IMR-90 (cell line): Measurements from ENCODE around the gene KYNU. TPM values are rescaled to one million over a fixed set of nuclear protein-coding genes. Genes with fewer than 3 reads are reported as not detected.

Source experiments
- ATAC-seq: fragments of 200-7000 bp; cut with Tn5 transposase; 2 replicates; pipeline ENCODE4 v1.9.1; 2020; ENCODE audit warnings: low read depth, mild to moderate bottlenecking, moderate library complexity
- BruUV-seq: library from RNA; stranded (reverse); fragments of 400-500 nt; replicated peaks from 2 replicates; lab custom pipeline; 2021; lab: Mats Ljungman, UMichigan
- CTCF ChIA-PET: fragments of 300-600 bp; formaldehyde crosslinking; extraction: SDS; loops from one replicate; lab custom pipeline; 2021; ENCODE audit warnings: antibody characterized with exemption; lab: Yijun Ruan, JAX
- POLR2A ChIA-PET: fragments of 300-600 bp; sonication (Branson Sonifier 250); formaldehyde crosslinking; loops from one replicate; lab custom pipeline; 2022; ENCODE audit warnings: antibody characterized with exemption; ENCODE audit not compliant: unreplicated experiment; lab: Charles Lee
- DNase-seq: peaks from one replicate; pipeline ENCODE4 v3.0.0; 2013
- H2AFZ ChIP-seq: replicated peaks from 2 replicates; pipeline ENCODE3; 2013; ENCODE audit warnings: low read length, mild to moderate bottlenecking; ENCODE audit not compliant: poor library complexity
- H2AK5ac ChIP-seq: 2 replicates; pipeline ENCODE4 v1.6.1; 2013; ENCODE audit warnings: low read depth, low read length, inconsistent platforms
- H2AK9ac ChIP-seq: replicated peaks from 2 replicates; pipeline ENCODE3; 2013; ENCODE audit warnings: mild to moderate bottlenecking, low read depth, low read length, moderate library complexity; ENCODE audit not compliant: poor library complexity
- H2BK120ac ChIP-seq: 2 replicates; pipeline ENCODE4 v1.6.1; 2013; ENCODE audit warnings: low read depth, low read length, inconsistent platforms
- H2BK15ac ChIP-seq: 3 replicates; pipeline ENCODE4 v1.6.1; 2013; ENCODE audit warnings: low read depth, low read length, inconsistent platforms
- H2BK20ac ChIP-seq: 2 replicates; pipeline ENCODE4 v1.6.1; 2013; ENCODE audit warnings: low read depth, mild to moderate bottlenecking, inconsistent platforms, low read length, moderate library complexity
- H2BK5ac ChIP-seq: 2 replicates; pipeline ENCODE4 v1.6.1; 2013; ENCODE audit warnings: mild to moderate bottlenecking, low read depth, low read length, inconsistent platforms; ENCODE audit not compliant: poor library complexity, severe bottlenecking
- H3K14ac ChIP-seq: replicated peaks from 2 replicates; pipeline ENCODE4 v1.6.1; 2013; ENCODE audit warnings: low read depth, low read length, inconsistent platforms
- H3K18ac ChIP-seq: 2 replicates; pipeline ENCODE4 v1.6.1; 2013; ENCODE audit warnings: low read depth, low read length, control low read depth
- H3K23ac ChIP-seq: 2 replicates; pipeline ENCODE4 v1.6.1; 2013; ENCODE audit warnings: low read depth, low read length, inconsistent platforms
- H3K27ac ChIP-seq: 2 replicates; pipeline ENCODE4 v1.5.1; 2013; ENCODE audit warnings: mild to moderate bottlenecking, control low read depth, low read length; ENCODE audit not compliant: insufficient read depth
- H3K27me3 ChIP-seq: 2 replicates; pipeline ENCODE4 v1.6.1; 2013; ENCODE audit warnings: low read length; ENCODE audit not compliant: control insufficient read depth, insufficient read depth
- H3K36me3 ChIP-seq: 2 replicates; pipeline ENCODE4 v1.6.1; 2013; ENCODE audit warnings: low read length, mixed read lengths; ENCODE audit not compliant: control insufficient read depth, insufficient read depth
- H3K4ac ChIP-seq: 2 replicates; pipeline ENCODE4 v1.6.1; 2013; ENCODE audit warnings: low read depth, low read length, inconsistent platforms
- H3K4me1 ChIP-seq: 2 replicates; pipeline ENCODE4 v1.6.1; 2013; ENCODE audit warnings: low read length, mixed read lengths; ENCODE audit not compliant: control insufficient read depth, insufficient read depth
- H3K4me2 ChIP-seq: 2 replicates; pipeline ENCODE4 v1.6.1; 2013; ENCODE audit warnings: low read depth, mild to moderate bottlenecking, control low read depth, low read length, moderate library complexity
- H3K4me3 ChIP-seq: 2 replicates; pipeline ENCODE4 v1.5.1; 2013; ENCODE audit warnings: low read depth, mild to moderate bottlenecking, control low read depth, low read length, moderate library complexity; ENCODE audit not compliant: insufficient read depth
- H3K56ac ChIP-seq: 2 replicates; pipeline ENCODE4 v1.6.1; 2013; ENCODE audit warnings: low read length, inconsistent platforms; ENCODE audit not compliant: insufficient read depth; ENCODE audit errors: extremely low read depth
- H3K79me1 ChIP-seq, 2 experiments: 2 replicates each; pipeline ENCODE4 v1.6.1; 2013; ENCODE audit warnings: low read length in 2 of 2, inconsistent platforms in 1 of 2, low read depth in 1 of 2
- H3K9ac ChIP-seq: 2 replicates; pipeline ENCODE4 v1.6.1; 2013; ENCODE audit warnings: low read depth, low read length, control low read depth
- H3K9me1 ChIP-seq: 2 replicates; pipeline ENCODE4 v1.6.1; 2013; ENCODE audit warnings: low read length, inconsistent platforms; ENCODE audit not compliant: insufficient read depth
- H3K9me3 ChIP-seq: 2 replicates; pipeline ENCODE4 v1.6.1; 2013; ENCODE audit warnings: low read length; ENCODE audit not compliant: control insufficient read depth, insufficient read depth
- H4K20me1 ChIP-seq: 2 replicates; pipeline ENCODE4 v1.6.1; 2013; ENCODE audit warnings: low read length, inconsistent platforms; ENCODE audit not compliant: insufficient read depth
- H4K5ac ChIP-seq: 2 replicates; pipeline ENCODE4 v1.6.1; 2013; ENCODE audit warnings: mild to moderate bottlenecking, low read depth, low read length, control low read depth
- H4K8ac ChIP-seq, 2 experiments: 2 replicates each; pipeline ENCODE4 v1.6.1; 2013; ENCODE audit warnings: low read depth in 2 of 2, low read length in 2 of 2, control low read depth in 1 of 2, inconsistent platforms in 1 of 2
- H4K91ac ChIP-seq: 2 replicates; pipeline ENCODE4 v1.6.1; 2013; ENCODE audit warnings: low read depth, low read length, inconsistent platforms; ENCODE audit not compliant: insufficient read depth
- CHD1 ChIP-seq: IDR thresholded peaks from 2 replicates; pipeline ENCODE4 v1.6.1; 2012; ENCODE audit warnings: low read depth, low read length, improper control_type of control experiment
- MAZ ChIP-seq: IDR thresholded peaks from 2 replicates; pipeline ENCODE4 v1.6.1; 2012; ENCODE audit warnings: low read depth, mild to moderate bottlenecking, low read length, improper control_type of control experiment, moderate library complexity, borderline replicate concordance
- RCOR1 ChIP-seq: IDR thresholded peaks from 2 replicates; pipeline ENCODE4 v1.6.1; 2012; ENCODE audit warnings: mild to moderate bottlenecking, low read length, improper control_type of control experiment; ENCODE audit not compliant: insufficient replicate concordance
- RFX5 ChIP-seq: IDR thresholded peaks from 2 replicates; pipeline ENCODE4 v1.8.0; 2012; ENCODE audit warnings: low read depth, mild to moderate bottlenecking, low read length, moderate library complexity
- WGBS, 2 experiments: methylation state at CpG; one replicate each; pipeline versions ENCODE4 v1.1.5 to v1.1.7; 2013; ENCODE audit warnings: missing lambda C conversion rate in 2 of 2; ENCODE audit not compliant: insufficient read length in 1 of 2; ENCODE audit errors: extremely low coverage in 2 of 2; 5-methylcytosine and 5-hydroxymethylcytosine counted together
- dilution Hi-C: fragments of 300-500 bp; cut with HindIII; formaldehyde crosslinking; loops from one replicate; pipeline ENCODE4 v1.14.3; 2018; ENCODE audit warnings: low sequenced_read_pairs; ENCODE audit not compliant: unreplicated experiment
- in situ Hi-C: fragments of 300-500 bp; cut with MboI; formaldehyde crosslinking; loops from 3 replicates; pipeline ENCODE4 v1.14.3; 2019; ENCODE audit warnings: low sequenced_read_pairs, inconsistent platforms, mixed read lengths
- intact Hi-C: fragments of 100-400 bp; cut with micrococcal nuclease; formaldehyde crosslinking; loops from 2 replicates; pipeline ENCODE4 v1.10.0; 2022
- polyA plus RNA-seq, 3 experiments: library from polyadenylated mRNA; depleted of rRNA; stranded (reverse); fragments of >200 nt; gene quantifications; 2 replicates each; pipeline ENCODE4 v1.2.3, GENCODE V29; 2012; ENCODE audit warnings: low replicate concordance in 1 of 3
- total RNA-seq: library from RNA; depleted of rRNA; stranded (reverse); fragments of >200 nt; gene quantifications from 2 replicates; pipeline ENCODE4 v1.2.3, GENCODE V29; 2012
- TF ChIP-seq, protein P1 (sequence below): fragments of 150-350 bp; IDR thresholded peaks from 2 replicates; pipeline ENCODE4 v1.6.1; 2017; ENCODE audit warnings: mild to moderate bottlenecking, antibody characterized with exemption, low read length, low read depth

Gene KYNU
- total and polyA plus RNA-seq, 2 of the 4 experiments (the other 2 are of a cell fraction): 0.75 to 2.9 TPM

DNA sequence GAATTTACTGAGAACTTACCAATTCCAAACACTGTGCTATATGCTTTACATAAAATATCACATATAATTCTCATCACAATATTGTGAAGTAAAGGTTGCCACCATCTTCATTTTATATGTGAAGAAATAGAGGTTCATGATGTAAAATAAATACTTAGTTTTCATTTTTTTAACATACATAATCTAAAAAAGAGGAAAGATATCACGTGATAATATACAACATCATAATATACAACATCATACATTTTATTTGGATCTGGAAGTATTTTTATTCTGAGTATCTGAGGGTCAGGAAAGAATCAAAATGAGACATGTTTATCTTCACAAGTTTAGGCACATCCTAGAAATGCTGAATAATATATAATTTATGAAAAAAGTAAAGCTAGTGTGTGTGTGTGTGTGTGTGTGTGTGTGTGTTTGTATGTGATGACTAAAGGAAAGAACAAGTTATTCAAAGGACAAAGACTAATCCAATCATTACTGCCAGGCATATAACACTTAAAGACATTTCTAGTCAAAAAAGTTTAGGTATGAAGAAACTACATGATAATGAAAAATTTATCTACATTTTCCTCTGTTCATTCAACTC lies 186.2 kb downstream of the KYNU start:
- dilution Hi-C loops: no loop called here
- H2BK5ac ChIP-seq: no peak overlapping the region
- no peak for TF ChIP-seq MAZ
- TF ChIP-seq CHD1: no peak
- no peak for TF ChIP-seq RFX5
- TF ChIP-seq RCOR1: no peak
- TF ChIP-seq, protein P1, sequence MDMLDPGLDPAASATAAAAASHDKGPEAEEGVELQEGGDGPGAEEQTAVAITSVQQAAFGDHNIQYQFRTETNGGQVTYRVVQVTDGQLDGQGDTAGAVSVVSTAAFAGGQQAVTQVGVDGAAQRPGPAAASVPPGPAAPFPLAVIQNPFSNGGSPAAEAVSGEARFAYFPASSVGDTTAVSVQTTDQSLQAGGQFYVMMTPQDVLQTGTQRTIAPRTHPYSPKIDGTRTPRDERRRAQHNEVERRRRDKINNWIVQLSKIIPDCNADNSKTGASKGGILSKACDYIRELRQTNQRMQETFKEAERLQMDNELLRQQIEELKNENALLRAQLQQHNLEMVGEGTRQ: no peak

More for the DNA sequence above, 186.2 kb downstream of the KYNU start:
- ChIA-PET POLR2A (no interaction called here), CTCF (no interaction called here)
- no peaks in the 10 kb centered on the region for H3K4me1 ChIP-seq
- no peak overlapping the region for H4K91ac ChIP-seq
- no peak overlapping the region for H3K56ac ChIP-seq
- H3K79me1 ChIP-seq: no peaks in the 10 kb centered on the region
- in situ Hi-C loops (no loop called here), intact Hi-C loops (no loop called here)
- H3K9me3 ChIP-seq: no peaks in the 10 kb centered on the region
- no peak overlapping the region for H3K4ac ChIP-seq
- H4K5ac ChIP-seq: no peak overlapping the region
- H3K18ac ChIP-seq: no peak overlapping the region
- no peak overlapping the region for H3K9ac ChIP-seq
- no peak overlapping the region for H3K4me3 ChIP-seq
- H2AK5ac ChIP-seq: no peak overlapping the region
- H4K8ac ChIP-seq: no peak overlapping the region
- no peak overlapping the region for H2AK9ac ChIP-seq
- no peak for DNase-seq
- WGBS, 2 experiments: no CpG with 5 or more reads among the region's 1 CpG
- H3K36me3 ChIP-seq: no peaks in the 10 kb centered on the region
- no peak overlapping the region for H2BK120ac ChIP-seq
- no peak for ATAC-seq
- H3K4me2 ChIP-seq: no peak overlapping the region
- no peak overlapping the region for H3K14ac ChIP-seq
- H3K9me1 ChIP-seq: no peaks in the 10 kb centered on the region
- no peak overlapping the region for H2BK20ac ChIP-seq
- H3K27ac ChIP-seq: no peak overlapping the region
- H3K27me3 ChIP-seq: no peaks in the 10 kb centered on the region; the same call in 1 of the 2 replicates
- no TSS peak for BruUV-seq
- H4K20me1 ChIP-seq: no peaks in the 10 kb centered on the region
- H3K23ac ChIP-seq: no peak overlapping the region
- H2BK15ac ChIP-seq: no peak overlapping the region
- H2AFZ ChIP-seq: no peak overlapping the region
